Transverse colon (tissue), 4 donors: ENCODE results near the gene TBL1XR1.

ENCODE experiments used
- CTCF ChIP-seq, 5 experiments: fragments of 200-600 bp in 3 of 5; fragments of 450-650 bp in 2 of 5; sonication (generic) in 3 of 5; IDR thresholded peaks; 1 replicate in 2 of 5; 2 replicates in 3 of 5; pipeline ENCODE4 v1.5.1; 2016 to 2017; ENCODE audit warnings: antibody characterized with exemption in 5 of 5, inconsistent platforms in 3 of 5, mild to moderate bottlenecking in 2 of 5, moderate library complexity in 1 of 5
- EP300 ChIP-seq: sonication (generic); formaldehyde crosslinking; IDR thresholded peaks from one replicate; pipeline ENCODE4 v1.6.1; 2017; ENCODE audit warnings: antibody characterized with exemption, low read depth
- POLR2A ChIP-seq: fragments of 450-650 bp; IDR thresholded peaks from one replicate; pipeline ENCODE4 v1.6.1; 2016; ENCODE audit warnings: antibody characterized with exemption, mild to moderate bottlenecking, moderate library complexity
- POLR2AphosphoS5 ChIP-seq, 3 donors: sonication (generic); formaldehyde crosslinking; IDR thresholded peaks; one replicate each; pipeline ENCODE4 v1.6.1; 2016; ENCODE audit warnings: antibody characterized with exemption in 3 of 3

DNA sequence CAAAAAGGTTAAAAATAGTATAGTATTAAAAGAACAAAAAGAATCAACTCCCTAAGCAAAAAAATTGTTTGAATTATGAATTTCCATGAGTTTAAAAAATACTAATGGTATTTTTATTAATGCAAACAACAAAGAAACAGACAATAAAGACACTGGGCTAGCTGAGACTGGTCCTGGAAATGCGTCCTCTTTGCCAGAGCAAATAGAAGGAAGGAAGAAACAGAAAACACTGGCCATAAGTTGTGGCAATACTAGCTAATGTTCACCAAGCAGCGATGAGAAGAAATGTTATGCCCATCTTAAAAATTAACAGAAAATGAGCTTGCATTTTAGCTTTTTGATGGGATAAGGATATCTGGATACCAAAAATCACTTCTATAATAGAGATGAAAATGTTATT is 88.6 kb downstream of the TBL1XR1 start:
- TF ChIP-seq POLR2AphosphoS5 (IDR thresholded peaks at IDR 0.05), result no peak
- no peak for TF ChIP-seq CTCF (IDR thresholded peaks at IDR 0.05)
- no peak for TF ChIP-seq POLR2A
- no peak for TF ChIP-seq EP300
